ENCODE results near the gene TEX12. TPM values are rescaled to one million over a fixed set of nuclear protein-coding genes. Genes with fewer than 3 reads are reported as not detected.

Gene TEX12
- total and polyA plus RNA-seq, 8 donors = 0.20 to 2.0 TPM; not detected in 6

- intact Hi-C loops (cut with DNase I; ENCODE audit: low total_unique reads) = no loop called here
- TF ChIP-seq POLR2AphosphoS5 (IDR thresholded peaks at IDR 0.05) (no peak), CTCF (IDR thresholded peaks at IDR 0.05) (no peak)
- Histone ChIP-seq H3K27me3 (no peaks in the 10 kb centered on the region), H3K9me3 (no peaks in the 10 kb centered on the region), H3K4me1 (peaks cover 0 to 8% (median 3%) of the 10 kb centered on the region in 4 donors), H3K27ac (no peak overlapping the region), H3K4me3 (no peak overlapping the region), H3K36me3 (no peaks in the 10 kb centered on the region)
- WGBS, 5 donors = 87 to 97% (median 89%) methylated on average over 3 to 4 of the region's 4 CpGs
- DNase-seq = no peak
These were observed 32.7 kb upstream of the TEX12 start for GRCh38 chr11:112134473-112134872.

- DNase-seq = no peak
- WGBS, 5 donors = 87 to 97% (median 91%) methylated on average over 3 of the region's 3 CpGs
- no peak for TF ChIP-seq POLR2A (IDR thresholded peaks at IDR 0.05)
- TF ChIP-seq CTCF (IDR thresholded peaks at IDR 0.05) = no peak
- no peak for TF ChIP-seq EP300 (IDR thresholded peaks at IDR 0.05)
- no peak for TF ChIP-seq POLR2AphosphoS5 (IDR thresholded peaks at IDR 0.05)
- Histone ChIP-seq H3K27me3 (no peaks in the 10 kb centered on the region), H3K9me3 (peaks cover 0 to 10% (median 4%) of the 10 kb centered on the region in 4 donors), H3K4me3 (no peak overlapping the region), H3K4me1 (no peaks in the 10 kb centered on the region), H3K27ac (no peak overlapping the region), H3K36me3 (peaks cover 0 to 24% (median 3%) of the 10 kb centered on the region in 4 donors)
- intact Hi-C loops (cut with DNase I; ENCODE audit: low total_unique reads) = no loop called here
These were observed 23.6 kb upstream of the TEX12 start for GRCh38 chr11:112143597-112143996.

GRCh38 chr11:112150517-112150916, 16.7 kb upstream of the TEX12 start:
- TF ChIP-seq EP300 (IDR thresholded peaks at IDR 0.05) (no peak), POLR2A (IDR thresholded peaks at IDR 0.05) (no peak), CTCF (IDR thresholded peaks at IDR 0.05) (no peak), POLR2AphosphoS5 (IDR thresholded peaks at IDR 0.05) (no peak)

GRCh38 chr11:112156153-112156955, 10.8 kb upstream of the TEX12 start:
- DNase-seq = no peak
- Histone ChIP-seq H3K4me1 (peaks cover 0 to 37% (median 7%) of the 10 kb centered on the region in 4 donors), H3K27me3 (no peaks in the 10 kb centered on the region), H3K27ac (peak overlapping the region in 2 of 5 donors; percentile 40 to 57), H3K36me3 (no peaks in the 10 kb centered on the region), H3K9me3 (no peaks in the 10 kb centered on the region), H3K4me3 (no peak overlapping the region)
- 65 to 78% (median 67%) methylated on average over 5 of the region's 5 CpGs for WGBS, 5 donors
- TF ChIP-seq POLR2AphosphoS5 (IDR thresholded peaks at IDR 0.05) = no peak
- TF ChIP-seq POLR2A (IDR thresholded peaks at IDR 0.05) = no peak
- no peak for TF ChIP-seq EP300 (IDR thresholded peaks at IDR 0.05)
- no peak for TF ChIP-seq CTCF (IDR thresholded peaks at IDR 0.05)
- intact Hi-C loops (cut with DNase I; ENCODE audit: low total_unique reads) = no loop called here

More at GRCh38 chr11:112150517-112150916, 16.7 kb upstream of the TEX12 start:
- Histone ChIP-seq H3K4me3 (no peak overlapping the region), H3K4me1 (no peaks in the 10 kb centered on the region), H3K9me3 (no peaks in the 10 kb centered on the region), H3K27me3 (no peaks in the 10 kb centered on the region), H3K36me3 (peaks cover 0 to 6% (median 0%) of the 10 kb centered on the region in 4 donors), H3K27ac (no peak overlapping the region)
- intact Hi-C loops (cut with DNase I; ENCODE audit: low total_unique reads) = no loop called here
- no peak for DNase-seq
- 69 to 86% (median 75%) methylated on average over 5 of the region's 5 CpGs for WGBS, 5 donors
